ENCODE data around the gene TMF1.

TMF1 gene

GRCh38 chr3:69079269-69080159 lies 27.4 kb upstream of the TMF1 start:
- DNase-seq, result peak; percentile 70

- DNase-seq, result no peak
Observed at GRCh38 chr3:69072928-69073327, 20.8 kb upstream of the TMF1 start.

- DNase-seq, result no peak
Observed at GRCh38 chr3:69066121-69066520, 14.0 kb upstream of the TMF1 start.

- no peak for DNase-seq
Observed at GRCh38 chr3:69065318-69065964, 13.3 kb upstream of the TMF1 start.

- no peak for DNase-seq
Observed at GRCh38 chr3:69063636-69064035, 11.5 kb upstream of the TMF1 start.

DNA sequence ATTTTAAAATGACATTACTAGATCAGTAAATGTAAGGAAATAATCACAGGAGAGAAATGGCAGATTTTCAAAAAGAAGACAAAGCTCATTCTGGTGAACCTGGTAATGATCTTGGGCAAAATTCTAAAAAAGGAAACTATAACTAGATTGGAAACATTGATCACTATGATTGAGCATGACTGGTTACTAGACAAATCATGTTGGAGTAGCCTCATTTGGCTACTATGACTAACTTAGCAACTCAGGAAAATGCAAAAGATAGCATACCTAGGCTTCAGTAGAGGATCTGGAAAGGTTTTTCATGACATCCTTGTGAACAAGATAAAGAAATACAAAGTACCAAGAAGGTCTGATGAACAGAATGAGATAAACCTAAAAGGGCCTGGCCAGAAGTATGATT lies 7.6 kb upstream of the TMF1 start:
- no peak for DNase-seq

DNA sequence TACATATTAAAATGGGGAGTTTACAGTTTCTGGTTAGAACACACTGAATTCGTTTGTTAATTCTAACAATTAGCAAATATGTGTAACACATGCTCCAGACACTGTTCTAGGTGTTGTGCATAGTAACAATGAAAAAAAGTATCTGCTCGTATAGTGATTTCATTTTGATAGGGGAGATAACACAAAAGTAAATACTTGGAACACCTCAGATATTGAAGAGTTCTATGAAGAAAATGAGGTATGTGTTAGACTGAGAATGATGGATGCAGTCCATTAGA lies 6.8 kb upstream of the TMF1 start:
- DNase-seq, result no peak

DNA sequence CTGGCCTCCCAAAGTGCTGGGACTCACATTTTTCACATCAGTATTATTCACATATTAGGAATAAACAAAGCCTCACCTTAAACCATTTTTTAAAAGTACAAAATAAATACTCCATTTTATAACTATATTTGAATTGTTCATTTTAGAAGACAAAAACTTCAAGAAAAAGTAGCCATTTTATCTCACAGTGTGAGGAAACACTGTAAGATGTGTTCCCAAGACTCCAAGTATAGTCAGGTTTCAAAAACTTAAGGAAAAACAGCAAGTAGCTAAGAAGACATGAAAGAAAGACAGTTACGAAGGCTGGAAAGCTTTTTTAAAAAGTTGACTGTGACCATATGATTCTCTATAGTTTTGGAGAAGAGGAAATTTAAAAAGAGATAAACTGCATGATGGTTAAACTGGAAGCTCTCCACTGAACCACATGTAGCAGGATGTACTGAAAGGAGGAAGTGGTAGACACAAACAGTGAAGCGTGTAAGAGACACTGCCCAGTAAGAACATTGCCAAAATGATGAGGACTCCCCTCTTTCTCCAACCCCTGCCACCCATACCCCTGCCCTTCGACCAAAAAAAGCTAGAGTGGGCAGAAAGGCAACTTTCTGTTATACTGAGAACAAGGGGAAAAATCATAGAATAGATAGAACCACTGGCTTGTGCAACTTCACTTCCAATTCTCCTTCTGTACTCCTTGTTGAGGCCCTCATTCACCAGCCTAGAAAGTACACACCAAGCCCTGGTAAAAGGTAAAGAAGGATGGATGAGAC lies 6.2 kb upstream of the TMF1 start:
- DNase-seq, result no peak

- DNase-seq, result no peak
Observed at GRCh38 chr3:69052472-69052898, 352 bp upstream of the TMF1 start.

DNA sequence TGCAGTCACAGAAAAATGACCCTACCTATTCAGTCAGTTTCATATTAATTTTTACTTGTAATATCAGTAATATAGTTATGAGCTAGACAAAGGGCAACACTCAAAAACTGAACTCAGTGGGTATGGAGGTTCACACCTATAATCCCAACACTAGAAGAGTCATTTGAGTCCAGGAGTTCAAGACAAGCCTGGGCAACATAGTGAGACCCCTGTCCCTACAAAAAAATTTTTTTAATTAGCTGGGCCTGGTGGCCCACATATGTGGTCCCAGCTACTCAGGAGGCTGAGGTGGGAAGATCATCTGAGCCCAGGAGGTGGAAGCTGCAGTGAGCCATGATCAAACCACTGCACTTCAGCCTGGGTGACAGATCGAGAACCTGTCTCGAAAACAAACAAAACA lies 3.1 kb downstream of the TMF1 start:
- DNase-seq, result no peak

DNA sequence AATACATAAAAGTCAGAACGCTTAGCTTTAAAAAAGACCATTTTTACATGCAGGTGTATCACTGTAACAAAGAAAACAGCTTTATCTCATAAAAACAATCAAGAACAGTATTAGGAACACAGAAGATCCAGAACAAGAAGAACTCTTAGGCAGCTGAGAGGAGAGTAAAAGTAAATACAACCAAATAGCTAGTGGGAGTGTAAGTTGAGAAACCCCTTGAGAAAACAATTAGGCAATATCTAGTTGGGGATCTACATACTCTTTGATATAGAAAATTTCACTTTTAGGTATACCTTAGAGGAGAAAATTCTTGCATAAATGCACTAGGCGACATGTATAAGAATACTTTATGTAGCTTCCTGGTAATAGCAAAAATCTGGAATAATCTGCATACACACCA lies 7.5 kb downstream of the TMF1 start:
- no peak for DNase-seq

- DNase-seq, result no peak
Observed at GRCh38 chr3:69033470-69033869, 18.7 kb downstream of the TMF1 start.

GRCh38 chr3:69032737-69033136 lies 19.4 kb downstream of the TMF1 start:
- no peak for DNase-seq

DNA sequence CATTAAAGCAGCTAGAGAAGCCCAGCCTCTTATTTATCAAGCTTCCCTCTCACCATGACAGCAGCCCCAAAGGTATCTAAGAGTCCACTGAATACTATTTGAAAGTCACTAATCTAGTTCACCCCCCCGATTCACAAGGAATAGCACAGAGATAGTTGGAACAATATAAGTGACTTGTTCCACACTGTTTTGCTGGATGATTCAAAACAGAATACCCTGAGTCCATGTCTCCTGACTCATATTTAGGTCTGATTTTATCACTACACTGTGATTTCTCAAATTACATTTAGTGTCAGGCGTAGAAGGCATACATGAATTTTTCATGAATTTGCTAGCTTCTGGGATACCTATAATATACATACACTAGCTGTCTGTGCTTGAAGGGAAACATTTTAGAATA lies 20.0 kb downstream of the TMF1 start:
- no peak for DNase-seq

GRCh38 chr3:69031635-69032034 lies 20.5 kb downstream of the TMF1 start:
- no peak for DNase-seq

- no peak for DNase-seq
Observed at GRCh38 chr3:69020857-69021256, 31.3 kb downstream of the TMF1 start.

GRCh38 chr3:69020424-69020823 lies 31.7 kb downstream of the TMF1 start:
- DNase-seq, result no peak

GRCh38 chr3:69016901-69017300 lies 35.2 kb downstream of the TMF1 start:
- no peak for DNase-seq

DNA sequence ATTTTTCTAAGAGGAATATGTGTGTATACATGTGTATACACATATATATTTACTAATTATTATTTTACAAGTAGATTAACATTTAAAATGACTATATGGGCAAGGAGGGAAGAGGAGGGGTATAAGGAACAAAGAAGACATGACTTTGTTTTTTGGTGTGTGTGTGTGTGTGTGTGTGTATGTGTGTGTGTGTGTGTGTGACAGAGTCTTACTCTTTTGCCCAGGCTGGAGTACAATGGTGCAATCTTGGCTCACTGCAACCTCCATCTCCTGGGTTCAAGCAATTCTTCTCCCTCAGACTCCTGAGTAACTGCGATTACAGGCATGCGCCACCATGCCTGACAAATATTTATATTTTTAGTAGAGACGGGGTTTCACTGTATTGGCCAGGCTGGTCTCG lies 36.0 kb downstream of the TMF1 start:
- no peak for DNase-seq

DNA sequence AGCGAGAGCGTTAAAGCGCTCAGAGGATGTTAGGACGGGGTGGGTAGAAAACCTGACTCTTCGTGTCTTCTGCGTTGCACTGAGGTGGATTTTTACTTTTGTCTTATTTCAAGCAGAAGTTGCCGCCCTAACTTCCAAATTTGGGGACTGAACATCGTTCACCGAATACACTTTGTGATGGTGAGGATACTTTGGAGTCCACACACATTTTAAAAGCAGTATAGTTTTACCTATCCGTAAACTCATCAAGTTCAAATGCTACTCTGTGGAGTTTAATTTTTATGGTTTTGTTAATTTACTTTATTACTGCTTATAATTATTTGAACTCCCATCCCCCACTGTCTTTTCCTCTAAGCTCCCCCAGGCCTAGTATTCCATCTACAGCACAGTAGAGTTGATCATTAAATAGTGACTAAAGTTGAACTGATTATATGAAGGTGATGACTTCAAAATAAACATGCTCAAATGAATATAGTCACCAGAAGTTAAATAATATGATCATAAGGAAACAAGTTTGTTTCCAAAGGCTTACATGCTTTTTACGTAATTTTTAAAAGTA lies 38.0 kb downstream of the TMF1 start:
- DNase-seq, result no peak

DNA sequence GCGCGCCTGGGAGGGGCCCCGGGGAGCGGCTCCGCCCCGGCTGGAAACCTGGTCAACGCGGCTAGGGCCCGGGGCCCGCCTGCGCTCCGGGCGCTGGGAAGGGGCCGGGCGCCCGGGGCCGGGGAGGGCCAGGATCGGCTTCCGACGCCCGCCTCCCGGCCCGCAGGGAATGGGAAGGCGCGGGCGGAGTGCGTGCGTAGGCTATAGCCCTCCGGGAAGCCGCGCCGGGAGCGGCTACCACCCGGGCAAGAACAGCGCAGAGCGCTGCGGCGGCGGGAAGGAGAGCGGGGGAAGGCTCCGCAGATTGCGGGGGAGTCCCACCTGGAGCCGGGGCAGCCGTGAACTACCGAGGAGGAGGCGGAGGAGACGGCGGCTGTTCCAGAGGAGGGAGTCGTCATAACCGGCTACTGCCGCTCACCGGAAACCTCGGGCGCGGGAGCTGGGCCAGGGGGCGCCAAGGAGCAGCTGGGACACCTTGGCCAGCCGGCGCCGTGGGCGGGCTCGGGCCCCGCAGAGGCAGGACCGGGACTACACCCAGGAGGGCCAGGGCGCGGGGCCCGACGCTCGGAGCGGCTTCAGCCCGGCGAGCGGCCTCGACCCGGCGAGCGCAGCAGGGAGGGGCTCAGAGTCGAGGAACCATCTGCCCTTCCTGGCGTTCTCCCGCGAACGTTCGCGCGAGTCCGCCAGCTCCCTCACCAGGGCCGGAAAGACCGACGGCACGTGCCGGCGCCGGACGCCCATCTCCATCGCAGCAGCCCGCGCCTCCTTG lies 38.7 kb downstream of the TMF1 start, which contains the start of gene EOGT:
TSS of gene EOGT (minus strand) at position 432 of the 769 bp plus-strand sequence. CDS start 3,838 bp downstream, outside the sequence.
- DNase-seq, result peak; percentile 94

GRCh38 chr3:69012800-69013252 lies 39.3 kb downstream of the TMF1 start:
- DNase-seq, result no peak

All from activated effector memory CD4-positive, alpha-beta T cell treated with anti-CD3 and anti-CD28 coated beads, Interleukin-2, amount 50 U/mL, for 16 hours (primary cell).